SK-N-SH treated with all-trans-retinoic acid at 6 μM for 48 hours (cell line): ENCODE results near the gene DAGLA.

Experiments
- ATAC-seq: fragments of 200-7000 bp; cut with Tn5 transposase; 3 replicates; pipeline ENCODE4 v1.9.1; 2020; ENCODE audit warnings: mild to moderate bottlenecking, moderate library complexity
- ARNTL ChIP-seq: fragments of 450-650 bp; formaldehyde crosslinking; IDR thresholded peaks from 2 replicates; pipeline ENCODE4 v1.5.0; 2020; ENCODE audit warnings: low read depth, mild to moderate bottlenecking, moderate library complexity, borderline replicate concordance
- BACH2 ChIP-seq: fragments of 250-450 bp; sonication (Bioruptor Pico); IDR thresholded peaks from 2 replicates; pipeline ENCODE4 v1.9.0; 2021; ENCODE audit warnings: mild to moderate bottlenecking, borderline replicate concordance
- CSDC2 ChIP-seq: fragments of 250-450 bp; sonication (Bioruptor Pico); IDR thresholded peaks from 2 replicates; pipeline ENCODE4 v1.5.0; 2020; ENCODE audit warnings: mild to moderate bottlenecking, moderate library complexity
- ESRRG ChIP-seq: fragments of 250-450 bp; sonication (Bioruptor Pico); IDR thresholded peaks from 2 replicates; pipeline ENCODE4 v1.6.1; 2021; ENCODE audit warnings: mild to moderate bottlenecking
- GLIS3 ChIP-seq: fragments of 250-450 bp; sonication (Bioruptor Pico); IDR thresholded peaks from 2 replicates; pipeline ENCODE4 v1.5.0; 2020; ENCODE audit warnings: mild to moderate bottlenecking, moderate library complexity
- ISL1 ChIP-seq: fragments of 250-450 bp; sonication (Bioruptor Pico); IDR thresholded peaks from 2 replicates; pipeline ENCODE4 v2.1.2; 2022; ENCODE audit warnings: mild to moderate bottlenecking, moderate library complexity
- OSR1 ChIP-seq: fragments of 250-450 bp; sonication (Bioruptor Pico); IDR thresholded peaks from 2 replicates; pipeline ENCODE4 v1.8.0; 2022; ENCODE audit warnings: moderate library complexity, mild to moderate bottlenecking, inconsistent platforms
- RARB ChIP-seq: fragments of 250-450 bp; sonication (Bioruptor Pico); IDR thresholded peaks from 2 replicates; pipeline ENCODE4 v1.8.0; 2021; ENCODE audit warnings: mild to moderate bottlenecking, moderate library complexity
- SNAI2 ChIP-seq: fragments of 250-450 bp; sonication (Bioruptor Pico); IDR thresholded peaks from 2 replicates; pipeline ENCODE4 v1.5.0; 2020; ENCODE audit warnings: mild to moderate bottlenecking, moderate library complexity
- TCF4 ChIP-seq: fragments of 250-450 bp; sonication (Bioruptor Pico); IDR thresholded peaks from 2 replicates; pipeline ENCODE4 v1.8.0; 2021; ENCODE audit warnings: mild to moderate bottlenecking, moderate library complexity, borderline replicate concordance
- TOX ChIP-seq: fragments of 250-450 bp; sonication (Bioruptor Pico); IDR thresholded peaks from 2 replicates; pipeline ENCODE4 v1.8.0; 2021; ENCODE audit warnings: mild to moderate bottlenecking, moderate library complexity, borderline replicate concordance
- TSHZ2 ChIP-seq: fragments of 250-450 bp; sonication (Bioruptor Pico); IDR thresholded peaks from 2 replicates; pipeline ENCODE4 v1.5.0; 2020; ENCODE audit warnings: mild to moderate bottlenecking, moderate library complexity
- ZC3H10 ChIP-seq: fragments of 250-450 bp; sonication (Bioruptor Pico); IDR thresholded peaks from 2 replicates; pipeline ENCODE4 v1.5.1; 2021; ENCODE audit warnings: mild to moderate bottlenecking, moderate library complexity
- ZFP3 ChIP-seq: fragments of 250-450 bp; sonication (Bioruptor Pico); IDR thresholded peaks from 2 replicates; pipeline ENCODE4 v1.5.0; 2020; ENCODE audit warnings: mild to moderate bottlenecking, moderate library complexity
- ZNF565 ChIP-seq: fragments of 450-650 bp; formaldehyde crosslinking; conservative IDR thresholded peaks from 2 replicates; pipeline ENCODE4 v1.5.0; 2020; ENCODE audit warnings: low read depth, mild to moderate bottlenecking, moderate library complexity
- ZNF70 ChIP-seq: fragments of 450-650 bp; formaldehyde crosslinking; IDR thresholded peaks from 2 replicates; pipeline ENCODE4 v1.5.0; 2020; ENCODE audit warnings: mild to moderate bottlenecking, moderate library complexity
- ZNF8 ChIP-seq: fragments of 450-650 bp; formaldehyde crosslinking; IDR thresholded peaks from 2 replicates; pipeline ENCODE4 v1.5.0; 2020; ENCODE audit warnings: mild to moderate bottlenecking, moderate library complexity
- TF ChIP-seq, protein P1 (sequence below): fragments of 250-450 bp; sonication (Bioruptor Pico); IDR thresholded peaks from 2 replicates; pipeline ENCODE4 v1.5.1; 2020; ENCODE audit warnings: low read depth, mild to moderate bottlenecking, moderate library complexity
- TF ChIP-seq, protein P2 (sequence below): fragments of 250-450 bp; sonication (Bioruptor Pico); IDR thresholded peaks from 2 replicates; pipeline ENCODE4 v1.8.0; 2021; ENCODE audit warnings: low read depth, mild to moderate bottlenecking, moderate library complexity, borderline replicate concordance
- TF ChIP-seq, protein P3 (sequence below): fragments of 250-450 bp; sonication (Bioruptor Pico); IDR thresholded peaks from 2 replicates; pipeline ENCODE4 v1.5.1; 2021; ENCODE audit warnings: mild to moderate bottlenecking, moderate library complexity

DAGLA gene

DNA sequence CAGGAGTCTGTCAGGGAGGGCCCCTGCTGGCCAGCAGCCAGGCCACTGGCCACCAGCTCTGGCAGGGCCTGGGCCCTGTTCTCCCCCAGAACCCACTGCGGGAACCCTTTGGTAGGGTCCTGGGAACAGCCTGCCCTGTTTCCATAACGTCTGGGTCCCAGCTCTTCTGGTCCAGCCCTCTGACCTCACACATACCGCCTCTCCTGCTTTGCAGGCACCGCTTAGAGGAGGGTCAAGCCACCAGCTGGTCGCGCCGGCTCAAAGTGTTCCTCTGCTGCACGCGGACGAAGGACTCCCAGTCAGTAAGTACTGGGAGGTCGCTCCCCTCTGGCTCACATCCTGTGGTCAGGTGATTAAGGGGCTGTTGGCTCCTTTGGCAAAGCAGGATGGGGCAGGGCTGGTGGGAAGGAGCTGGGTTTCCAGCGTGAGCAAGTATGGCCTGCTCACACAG lies 45.6 kb downstream of the DAGLA start:
- no peak for ATAC-seq
- TF ChIP-seq BACH2 (no peak), ZNF565 (CRISPR knock-in tag) (no peak), OSR1 (no peak), ZC3H10 (CRISPR knock-in tag) (no peak), ZFP3 (CRISPR knock-in tag) (no peak), GLIS3 (CRISPR knock-in tag) (no peak), SNAI2 (no peak), TOX (CRISPR knock-in tag) (no peak), TCF4 (CRISPR knock-in tag) (no peak), ARNTL (CRISPR knock-in tag) (no peak), RARB (no peak), ESRRG (no peak), ISL1 (CRISPR knock-in tag) (no peak), CSDC2 (CRISPR knock-in tag) (no peak)
- TF ChIP-seq, protein P1, sequence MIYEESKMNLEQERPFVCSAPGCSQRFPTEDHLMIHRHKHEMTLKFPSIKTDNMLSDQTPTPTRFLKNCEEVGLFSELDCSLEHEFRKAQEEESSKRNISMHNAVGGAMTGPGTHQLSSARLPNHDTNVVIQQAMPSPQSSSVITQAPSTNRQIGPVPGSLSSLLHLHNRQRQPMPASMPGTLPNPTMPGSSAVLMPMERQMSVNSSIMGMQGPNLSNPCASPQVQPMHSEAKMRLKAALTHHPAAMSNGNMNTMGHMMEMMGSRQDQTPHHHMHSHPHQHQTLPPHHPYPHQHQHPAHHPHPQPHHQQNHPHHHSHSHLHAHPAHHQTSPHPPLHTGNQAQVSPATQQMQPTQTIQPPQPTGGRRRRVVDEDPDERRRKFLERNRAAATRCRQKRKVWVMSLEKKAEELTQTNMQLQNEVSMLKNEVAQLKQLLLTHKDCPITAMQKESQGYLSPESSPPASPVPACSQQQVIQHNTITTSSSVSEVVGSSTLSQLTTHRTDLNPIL (CRISPR knock-in tag), result no peak
- TF ChIP-seq, protein P2, sequence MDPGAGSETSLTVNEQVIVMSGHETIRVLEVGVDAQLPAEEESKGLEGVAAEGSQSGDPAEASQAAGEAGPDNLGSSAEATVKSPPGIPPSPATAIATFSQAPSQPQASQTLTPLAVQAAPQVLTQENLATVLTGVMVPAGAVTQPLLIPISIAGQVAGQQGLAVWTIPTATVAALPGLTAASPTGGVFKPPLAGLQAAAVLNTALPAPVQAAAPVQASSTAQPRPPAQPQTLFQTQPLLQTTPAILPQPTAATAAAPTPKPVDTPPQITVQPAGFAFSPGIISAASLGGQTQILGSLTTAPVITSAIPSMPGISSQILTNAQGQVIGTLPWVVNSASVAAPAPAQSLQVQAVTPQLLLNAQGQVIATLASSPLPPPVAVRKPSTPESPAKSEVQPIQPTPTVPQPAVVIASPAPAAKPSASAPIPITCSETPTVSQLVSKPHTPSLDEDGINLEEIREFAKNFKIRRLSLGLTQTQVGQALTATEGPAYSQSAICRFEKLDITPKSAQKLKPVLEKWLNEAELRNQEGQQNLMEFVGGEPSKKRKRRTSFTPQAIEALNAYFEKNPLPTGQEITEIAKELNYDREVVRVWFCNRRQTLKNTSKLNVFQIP (CRISPR knock-in tag), result no peak
- TF ChIP-seq, protein P3, sequence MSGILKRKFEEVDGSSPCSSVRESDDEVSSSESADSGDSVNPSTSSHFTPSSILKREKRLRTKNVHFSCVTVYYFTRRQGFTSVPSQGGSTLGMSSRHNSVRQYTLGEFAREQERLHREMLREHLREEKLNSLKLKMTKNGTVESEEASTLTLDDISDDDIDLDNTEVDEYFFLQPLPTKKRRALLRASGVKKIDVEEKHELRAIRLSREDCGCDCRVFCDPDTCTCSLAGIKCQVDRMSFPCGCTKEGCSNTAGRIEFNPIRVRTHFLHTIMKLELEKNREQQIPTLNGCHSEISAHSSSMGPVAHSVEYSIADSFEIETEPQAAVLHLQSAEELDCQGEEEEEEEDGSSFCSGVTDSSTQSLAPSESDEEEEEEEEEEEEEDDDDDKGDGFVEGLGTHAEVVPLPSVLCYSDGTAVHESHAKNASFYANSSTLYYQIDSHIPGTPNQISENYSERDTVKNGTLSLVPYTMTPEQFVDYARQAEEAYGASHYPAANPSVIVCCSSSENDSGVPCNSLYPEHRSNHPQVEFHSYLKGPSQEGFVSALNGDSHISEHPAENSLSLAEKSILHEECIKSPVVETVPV (CRISPR knock-in tag), result no peak

DNA sequence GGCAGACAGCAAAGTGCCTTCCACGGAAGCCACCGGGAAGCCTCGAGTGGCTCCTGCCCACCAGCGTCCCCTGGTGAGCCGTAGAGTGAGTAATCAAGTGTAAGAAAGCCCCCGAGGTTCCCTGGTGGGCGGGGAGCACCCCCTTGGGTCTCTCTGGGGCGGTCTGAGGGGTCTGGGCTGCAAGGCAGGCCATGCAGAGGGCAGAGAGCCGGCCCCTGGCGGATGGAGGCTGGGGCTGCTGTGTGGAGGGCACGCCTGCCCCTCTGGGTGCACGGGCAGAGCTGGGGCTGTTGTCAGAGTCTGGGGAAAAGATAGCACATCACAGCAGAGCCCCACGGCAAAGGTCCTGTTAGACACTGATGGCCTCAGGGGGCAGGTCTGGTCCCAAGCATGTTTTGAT lies 46.6 kb downstream of the DAGLA start:
- TF ChIP-seq ARNTL (CRISPR knock-in tag) (no peak), ESRRG (no peak), ZNF8 (CRISPR knock-in tag) (no peak), TOX (CRISPR knock-in tag) (no peak), ZNF565 (CRISPR knock-in tag) (no peak), TCF4 (CRISPR knock-in tag) (no peak), RARB (no peak), ISL1 (CRISPR knock-in tag) (no peak), ZNF70 (CRISPR knock-in tag) (no peak), BACH2 (no peak), SNAI2 (no peak), ZFP3 (CRISPR knock-in tag) (no peak)
- TF ChIP-seq, protein P1 (CRISPR knock-in tag), result no peak
- TF ChIP-seq, protein P3 (CRISPR knock-in tag), result no peak
- ATAC-seq, result no peak

DNA sequence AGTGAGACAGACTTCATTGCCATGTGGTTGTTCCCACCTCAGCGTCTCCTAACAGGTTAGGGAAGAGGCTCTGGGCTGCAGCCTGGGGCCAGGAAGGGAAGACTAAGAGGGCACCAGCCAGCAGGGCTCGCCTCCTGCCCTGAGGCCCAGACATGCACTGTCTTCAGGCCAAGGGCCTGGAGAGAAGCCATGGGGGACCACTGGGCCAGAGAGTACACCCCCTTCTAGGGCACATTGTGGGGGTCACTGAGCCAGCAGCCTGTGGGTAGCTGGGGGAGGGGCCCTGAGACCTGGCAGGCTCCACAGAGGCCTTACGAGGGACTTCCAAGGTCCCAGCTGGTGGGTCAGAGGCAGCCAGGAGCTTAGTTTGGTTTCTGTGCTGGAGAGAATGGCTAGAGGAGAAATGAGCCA lies 47.2 kb downstream of the DAGLA start:
- ATAC-seq, result no peak
- no peak for TF ChIP-seq GLIS3 (CRISPR knock-in tag)
- TF ChIP-seq TOX (CRISPR knock-in tag), result no peak
- TF ChIP-seq, protein P1 (CRISPR knock-in tag), result no peak
- no peak for TF ChIP-seq TSHZ2 (CRISPR knock-in tag)
- no peak for TF ChIP-seq ZNF8 (CRISPR knock-in tag)
- no peak for TF ChIP-seq ARNTL (CRISPR knock-in tag)
